Measurements from ENCODE around the gene CABP2.
"Not testable (repeated sequence)": the region's sequence is repeated elsewhere in the genome, so short reads cannot be mapped to it uniquely, and the experiment has no call there.

The CABP2 gene

GRCh38 chr11:67522844-67523555 is at the start of gene CABP2:
CABP2 (minus strand) TSS chr11:67523446; CDS start chr11:67523326, 120 bp downstream.
- DNase-seq (ENCODE audit: low spot score) = no peak

GRCh38 chr11:67572747-67573419 is 49.6 kb upstream of the CABP2 start:
- peak; percentile 34 for DNase-seq (ENCODE audit: low spot score)

GRCh38 chr11:67572305-67572704 is 49.1 kb upstream of the CABP2 start:
- no peak for DNase-seq (ENCODE audit: low spot score)

- no peak for DNase-seq (ENCODE audit: low spot score)
These were observed 48.2 kb upstream of the CABP2 start for GRCh38 chr11:67571443-67571842.

- no peak for DNase-seq (ENCODE audit: low spot score)
These were observed 41.0 kb upstream of the CABP2 start for GRCh38 chr11:67564230-67564629.

GRCh38 chr11:67563705-67564114 is 40.5 kb upstream of the CABP2 start:
- not testable (repeated sequence) for DNase-seq (ENCODE audit: low spot score)

GRCh38 chr11:67562963-67563704 is 39.9 kb upstream of the CABP2 start:
- DNase-seq (ENCODE audit: low spot score) = no peak

GRCh38 chr11:67561971-67562619 is 38.8 kb upstream of the CABP2 start:
- DNase-seq (ENCODE audit: low spot score) = no peak

- no peak for DNase-seq (ENCODE audit: low spot score)
These were observed 35.0 kb upstream of the CABP2 start for GRCh38 chr11:67558084-67558772.

GRCh38 chr11:67556244-67556643 is 33.0 kb upstream of the CABP2 start:
- DNase-seq (ENCODE audit: low spot score) = no peak

- DNase-seq (ENCODE audit: low spot score) = not testable (repeated sequence)
These were observed 28.5 kb upstream of the CABP2 start for GRCh38 chr11:67551697-67552096.

- no peak for DNase-seq (ENCODE audit: low spot score)
These were observed 27.9 kb upstream of the CABP2 start for GRCh38 chr11:67551127-67551526.

GRCh38 chr11:67548555-67549110 is 25.4 kb upstream of the CABP2 start:
- no peak for DNase-seq (ENCODE audit: low spot score)

GRCh38 chr11:67548112-67548511 is 24.9 kb upstream of the CABP2 start:
- not testable (repeated sequence) for DNase-seq (ENCODE audit: low spot score)

- no peak for DNase-seq (ENCODE audit: low spot score)
These were observed 22.0 kb upstream of the CABP2 start for GRCh38 chr11:67545280-67545679.

- no peak for DNase-seq (ENCODE audit: low spot score)
These were observed 21.5 kb upstream of the CABP2 start for GRCh38 chr11:67544616-67545242.

- DNase-seq (ENCODE audit: low spot score) = no peak
These were observed 20.3 kb upstream of the CABP2 start for GRCh38 chr11:67543585-67543984.

GRCh38 chr11:67542971-67543370 is 19.7 kb upstream of the CABP2 start:
- DNase-seq (ENCODE audit: low spot score) = no peak

- DNase-seq (ENCODE audit: low spot score) = no peak
These were observed 18.9 kb upstream of the CABP2 start for GRCh38 chr11:67542169-67542568.

- no peak for DNase-seq (ENCODE audit: low spot score)
These were observed 18.0 kb upstream of the CABP2 start for GRCh38 chr11:67541198-67541597.

GRCh38 chr11:67539550-67539949 is 16.3 kb upstream of the CABP2 start:
- DNase-seq (ENCODE audit: low spot score) = no peak

Data from CD4-positive, alpha-beta T cell treated with Interleukin-15 for 4 hours (primary cell).